Measurements from ENCODE around the gene ASCL1. TPM values are rescaled to one million over a fixed set of nuclear protein-coding genes. Genes with fewer than 3 reads are reported as not detected.

ASCL1 gene
- total RNA-seq, 1 donor from 2014 or later: not detected

DNA sequence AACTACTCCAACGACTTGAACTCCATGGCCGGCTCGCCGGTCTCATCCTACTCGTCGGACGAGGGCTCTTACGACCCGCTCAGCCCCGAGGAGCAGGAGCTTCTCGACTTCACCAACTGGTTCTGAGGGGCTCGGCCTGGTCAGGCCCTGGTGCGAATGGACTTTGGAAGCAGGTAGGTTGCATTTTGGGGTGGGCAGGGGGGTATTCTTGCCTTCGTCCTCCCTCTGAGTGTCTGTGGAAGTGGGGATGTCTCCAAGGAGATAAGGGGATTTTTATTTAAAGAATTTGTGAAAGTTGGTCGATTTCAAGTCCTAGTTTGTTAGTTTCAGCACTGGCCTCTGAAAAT lies 1.3 kb downstream of the ASCL1 start:
- H3K4me3 Mint-ChIP-seq: peak overlapping the region; percentile 49

GRCh38 chr12:102959391-102959790 lies 1.9 kb downstream of the ASCL1 start:
- Mint-ChIP-seq H3K36me3 (peaks cover 3% of the 10 kb centered on the region), H3K9me3 (peaks cover 10% of the 10 kb centered on the region), H3K27ac (no peak overlapping the region), H3K4me1 (peaks cover 22% of the 10 kb centered on the region), H3K27me3 (ENCODE audit: low read depth) (peaks cover 98% of the 10 kb centered on the region), H3K4me3 (peak overlapping the region; percentile 49)
- TF ChIP-seq, protein P1, sequence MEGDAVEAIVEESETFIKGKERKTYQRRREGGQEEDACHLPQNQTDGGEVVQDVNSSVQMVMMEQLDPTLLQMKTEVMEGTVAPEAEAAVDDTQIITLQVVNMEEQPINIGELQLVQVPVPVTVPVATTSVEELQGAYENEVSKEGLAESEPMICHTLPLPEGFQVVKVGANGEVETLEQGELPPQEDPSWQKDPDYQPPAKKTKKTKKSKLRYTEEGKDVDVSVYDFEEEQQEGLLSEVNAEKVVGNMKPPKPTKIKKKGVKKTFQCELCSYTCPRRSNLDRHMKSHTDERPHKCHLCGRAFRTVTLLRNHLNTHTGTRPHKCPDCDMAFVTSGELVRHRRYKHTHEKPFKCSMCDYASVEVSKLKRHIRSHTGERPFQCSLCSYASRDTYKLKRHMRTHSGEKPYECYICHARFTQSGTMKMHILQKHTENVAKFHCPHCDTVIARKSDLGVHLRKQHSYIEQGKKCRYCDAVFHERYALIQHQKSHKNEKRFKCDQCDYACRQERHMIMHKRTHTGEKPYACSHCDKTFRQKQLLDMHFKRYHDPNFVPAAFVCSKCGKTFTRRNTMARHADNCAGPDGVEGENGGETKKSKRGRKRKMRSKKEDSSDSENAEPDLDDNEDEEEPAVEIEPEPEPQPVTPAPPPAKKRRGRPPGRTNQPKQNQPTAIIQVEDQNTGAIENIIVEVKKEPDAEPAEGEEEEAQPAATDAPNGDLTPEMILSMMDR (IDR thresholded peaks at IDR 0.05; ENCODE audit: unreplicated experiment): no peak
- DNase-seq (ENCODE audit: low spot score in 2 of 2, unreplicated experiment in 2 of 2): no peak

More for the DNA sequence above, 1.3 kb downstream of the ASCL1 start:
- TF ChIP-seq, protein P1 (IDR thresholded peaks at IDR 0.05; ENCODE audit: unreplicated experiment): no peak
- no peak overlapping the region for H3K27ac Mint-ChIP-seq
- H3K36me3 Mint-ChIP-seq: no peaks in the 10 kb centered on the region
- H3K27me3 Mint-ChIP-seq (ENCODE audit: low read depth): peaks cover 98% of the 10 kb centered on the region
- H3K4me1 Mint-ChIP-seq: peaks cover 22% of the 10 kb centered on the region
- DNase-seq (ENCODE audit: low spot score in 2 of 2, unreplicated experiment in 2 of 2): no peak
- H3K9me3 Mint-ChIP-seq: peaks cover 6% of the 10 kb centered on the region

DNA sequence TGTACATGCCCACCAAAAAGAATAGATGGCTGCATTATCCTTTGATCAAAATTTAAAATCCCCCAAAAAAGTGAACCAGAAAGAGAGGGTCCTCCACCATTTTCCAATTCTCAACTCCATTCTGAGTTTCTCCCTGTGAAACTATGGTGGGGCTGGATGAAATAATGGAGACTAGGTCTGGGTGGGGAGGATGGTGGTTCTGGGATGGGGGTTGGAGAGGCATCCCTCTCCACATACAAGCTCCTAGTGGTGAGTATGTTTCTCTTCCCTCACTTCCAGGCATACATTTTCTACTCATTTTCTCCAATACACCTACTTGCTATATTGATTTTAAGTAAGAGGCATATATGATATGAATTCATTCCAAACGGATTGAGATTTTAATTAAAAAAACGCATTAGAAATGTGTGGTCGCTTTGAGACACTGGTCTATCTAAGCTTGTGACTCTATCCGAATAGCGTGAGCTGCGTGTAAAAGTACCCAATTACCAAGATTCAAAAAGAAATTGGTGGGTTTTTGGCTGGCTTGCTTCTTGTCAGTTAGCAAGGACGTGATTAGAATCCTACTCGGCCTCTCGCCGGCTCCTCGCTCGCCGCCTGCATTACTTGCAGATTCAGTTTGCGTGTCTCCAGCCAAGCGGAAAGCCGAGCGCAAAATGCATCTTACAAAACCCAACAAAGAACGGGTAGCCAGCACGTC lies 3.4 kb downstream of the ASCL1 start:
- peaks cover 28% of the 10 kb centered on the region for H3K4me1 Mint-ChIP-seq
- peaks cover 98% of the 10 kb centered on the region for H3K27me3 Mint-ChIP-seq (ENCODE audit: low read depth)
- peaks cover 10% of the 10 kb centered on the region for H3K9me3 Mint-ChIP-seq
- peaks cover 3% of the 10 kb centered on the region for H3K36me3 Mint-ChIP-seq
- no peak overlapping the region for H3K27ac Mint-ChIP-seq
- TF ChIP-seq, protein P1 (IDR thresholded peaks at IDR 0.05; ENCODE audit: unreplicated experiment): no peak
- DNase-seq (ENCODE audit: low spot score in 2 of 2, unreplicated experiment in 2 of 2): no peak
- no peak overlapping the region for H3K4me3 Mint-ChIP-seq

- Mint-ChIP-seq H3K36me3 (peaks cover 3% of the 10 kb centered on the region), H3K4me3 (no peak overlapping the region), H3K27me3 (ENCODE audit: low read depth) (peaks cover 99% of the 10 kb centered on the region), H3K4me1 (peaks cover 28% of the 10 kb centered on the region), H3K27ac (no peak overlapping the region), H3K9me3 (peaks cover 10% of the 10 kb centered on the region)
- DNase-seq (ENCODE audit: low spot score in 2 of 2, unreplicated experiment in 2 of 2): no peak
- TF ChIP-seq, protein P1 (IDR thresholded peaks at IDR 0.05; ENCODE audit: unreplicated experiment): no peak
Observed at GRCh38 chr12:102961466-102961855, 4.0 kb downstream of the ASCL1 start.

DNA sequence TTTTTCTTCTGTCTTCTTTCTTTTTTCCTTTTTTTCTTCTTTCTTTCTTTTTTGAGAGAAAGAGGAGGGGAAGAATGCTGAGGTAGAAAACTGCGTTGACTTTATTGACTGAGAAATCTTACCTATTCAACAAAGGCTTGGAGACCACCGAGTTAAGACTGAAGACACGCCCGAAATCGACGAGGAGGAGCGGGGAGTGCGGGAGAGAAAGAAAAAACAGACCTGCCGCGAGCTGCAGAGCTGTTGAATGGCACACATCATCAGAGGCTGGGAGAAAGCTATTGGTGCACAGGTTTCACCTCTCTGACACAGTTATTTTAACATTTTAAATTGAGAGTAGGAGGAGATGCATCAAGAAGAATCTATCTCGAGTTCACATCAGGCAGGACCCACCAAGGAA lies 5.1 kb downstream of the ASCL1 start:
- H3K27me3 Mint-ChIP-seq (ENCODE audit: low read depth): peaks cover 99% of the 10 kb centered on the region
- no peak for DNase-seq (ENCODE audit: low spot score in 2 of 2, unreplicated experiment in 2 of 2)
- peaks cover 3% of the 10 kb centered on the region for H3K36me3 Mint-ChIP-seq
- no peak overlapping the region for H3K27ac Mint-ChIP-seq
- H3K4me1 Mint-ChIP-seq: peaks cover 20% of the 10 kb centered on the region
- H3K4me3 Mint-ChIP-seq: no peak overlapping the region
- H3K9me3 Mint-ChIP-seq: peaks cover 10% of the 10 kb centered on the region
- TF ChIP-seq, protein P1 (IDR thresholded peaks at IDR 0.05; ENCODE audit: unreplicated experiment): no peak
